NCI-H1694 (cell line): ENCODE measurements around the gene DOCK4.

Experiments used
- DNase-seq: peaks from one replicate; lab custom pipeline; 2025; lab: John Stamatoyannopoulos, UW

The DOCK4 gene

DNA sequence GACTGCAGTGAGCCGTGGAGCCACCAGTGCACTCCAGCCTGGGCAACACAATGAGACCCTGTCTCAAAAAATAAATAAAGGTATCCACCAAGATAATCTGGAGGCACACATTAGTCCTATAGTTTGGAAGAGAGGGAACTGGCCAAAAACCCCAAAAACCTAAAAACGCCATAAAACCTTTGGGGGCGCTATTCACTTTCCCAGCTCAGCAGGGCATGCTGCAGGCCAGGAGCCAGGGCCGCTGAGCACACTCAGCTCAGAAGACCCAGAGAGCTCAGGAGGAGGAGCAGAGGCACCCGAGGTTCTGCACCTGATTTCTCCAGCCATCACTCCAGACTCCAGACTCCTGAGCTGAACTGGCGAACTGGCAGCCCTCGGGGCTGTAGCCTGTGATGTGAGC is 476.7 kb downstream of the DOCK4 start:
- DNase-seq, result no peak

- no peak for DNase-seq
Observed at GRCh38 chr7:111728635-111728995, 477.6 kb downstream of the DOCK4 start.

- no peak for DNase-seq
Observed at GRCh38 chr7:111727905-111728634, 478.1 kb downstream of the DOCK4 start.

- no peak for DNase-seq
Observed at GRCh38 chr7:111718886-111719285, 487.3 kb downstream of the DOCK4 start.

- no peak for DNase-seq
Observed at GRCh38 chr7:111711426-111712065, 494.7 kb downstream of the DOCK4 start.

DNA sequence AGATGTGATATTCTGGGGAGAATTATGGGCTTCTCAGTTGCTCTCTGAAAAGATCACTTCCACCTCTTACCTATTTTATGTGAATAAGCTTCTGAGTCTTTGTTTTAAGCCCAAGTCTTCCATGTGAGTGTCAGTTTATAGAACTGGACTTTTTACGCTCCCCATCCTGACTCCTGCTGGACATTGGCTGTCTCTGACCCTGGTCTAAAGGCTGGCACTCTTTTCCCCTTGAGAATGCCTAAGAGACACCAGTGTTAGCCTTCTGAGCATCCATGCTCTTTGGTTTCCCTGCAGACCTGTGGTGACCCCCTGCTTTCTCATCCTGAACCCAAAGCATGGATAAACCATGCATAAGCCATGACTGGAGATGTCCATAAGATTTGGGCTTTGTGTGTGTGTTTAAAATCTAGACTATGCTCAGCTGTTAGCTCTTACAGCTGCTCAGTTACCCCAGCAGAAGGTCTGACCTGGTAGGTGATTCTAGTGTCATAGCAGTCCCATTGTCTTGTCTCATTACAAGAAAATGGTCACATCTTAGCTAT is 495.3 kb downstream of the DOCK4 start:
- DNase-seq, result no peak

GRCh38 chr7:111708072-111708471 is 498.1 kb downstream of the DOCK4 start:
- no peak for DNase-seq

DNA sequence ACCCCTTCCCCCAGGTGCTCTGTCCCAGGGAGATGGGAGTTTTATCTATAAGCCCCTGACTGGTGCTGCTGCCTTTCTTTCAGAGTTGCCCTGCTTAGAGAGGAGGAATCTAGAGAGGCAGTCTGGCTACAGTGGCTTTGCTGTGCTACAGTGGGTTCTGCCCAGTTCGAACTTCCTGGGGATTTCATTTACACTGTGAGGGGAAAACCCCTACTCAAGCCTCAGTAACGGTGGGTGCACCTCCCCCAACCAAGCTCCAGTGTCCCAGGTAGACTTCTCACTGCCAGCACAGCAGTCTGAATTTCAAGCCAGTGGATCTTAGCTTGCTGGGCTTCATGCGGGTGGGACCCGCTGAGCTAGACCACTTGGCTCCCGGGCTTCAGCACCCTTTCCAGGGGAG is 500.4 kb downstream of the DOCK4 start:
- no peak for DNase-seq

GRCh38 chr7:111697771-111698170 is 508.4 kb downstream of the DOCK4 start:
- no peak for DNase-seq

GRCh38 chr7:111694376-111694775 is 511.8 kb downstream of the DOCK4 start:
- DNase-seq, result no peak

- DNase-seq, result no peak
Observed at GRCh38 chr7:111690364-111691111, 515.7 kb downstream of the DOCK4 start.

DNA sequence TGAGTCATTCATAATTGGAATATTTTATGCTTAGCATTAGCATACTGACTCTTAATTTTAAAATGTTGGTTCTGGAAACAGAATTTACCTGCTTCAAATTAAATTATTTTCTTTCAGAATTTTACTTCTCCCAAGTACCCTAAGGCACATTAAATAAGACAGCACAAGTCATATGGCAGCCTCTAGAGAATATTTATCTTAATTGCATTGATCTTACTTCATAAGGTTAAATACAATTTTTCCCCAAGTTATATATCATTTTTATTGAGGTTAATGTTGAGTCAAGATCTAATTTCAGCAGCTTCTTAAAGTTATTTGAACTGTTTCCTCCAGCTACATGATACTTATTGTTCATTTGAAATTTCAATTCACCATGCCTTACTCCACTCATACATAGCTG is 520.9 kb downstream of the DOCK4 start:
- no peak for DNase-seq

DNA sequence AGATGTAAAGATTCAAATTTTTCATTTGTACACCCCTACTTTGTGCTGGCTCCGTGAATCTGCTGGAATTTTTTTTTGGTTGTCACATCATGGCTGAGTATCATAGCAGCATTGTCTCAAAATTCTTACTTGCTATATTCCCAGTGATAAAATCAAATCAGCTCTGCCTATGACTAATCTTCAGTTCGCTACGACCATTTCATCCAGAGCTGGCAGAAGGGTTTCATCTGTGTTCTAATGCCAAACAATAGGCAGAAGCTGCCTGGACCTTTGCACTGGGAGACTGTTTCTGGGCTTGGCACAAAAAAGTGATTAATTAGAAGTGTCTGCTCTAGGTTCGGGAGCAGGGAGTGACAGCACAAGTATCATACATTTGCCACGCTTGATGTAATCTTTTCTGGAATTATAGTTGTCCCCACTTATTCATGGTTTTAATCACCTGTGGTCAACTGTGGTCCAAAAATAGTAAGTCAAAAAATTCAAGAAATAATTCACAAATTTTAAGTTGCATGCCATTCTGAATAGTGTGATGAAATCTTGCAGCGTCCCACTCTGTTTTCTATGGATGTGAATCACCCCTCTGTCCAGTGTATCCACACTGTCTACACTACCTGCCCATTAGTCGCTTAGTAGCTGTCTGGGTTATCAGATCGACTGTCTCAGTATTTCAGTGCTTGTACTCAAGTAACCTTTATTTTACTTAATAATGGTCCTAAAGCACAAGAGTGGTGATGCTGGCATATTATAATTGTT is 523.4 kb downstream of the DOCK4 start:
- no peak for DNase-seq

DNA sequence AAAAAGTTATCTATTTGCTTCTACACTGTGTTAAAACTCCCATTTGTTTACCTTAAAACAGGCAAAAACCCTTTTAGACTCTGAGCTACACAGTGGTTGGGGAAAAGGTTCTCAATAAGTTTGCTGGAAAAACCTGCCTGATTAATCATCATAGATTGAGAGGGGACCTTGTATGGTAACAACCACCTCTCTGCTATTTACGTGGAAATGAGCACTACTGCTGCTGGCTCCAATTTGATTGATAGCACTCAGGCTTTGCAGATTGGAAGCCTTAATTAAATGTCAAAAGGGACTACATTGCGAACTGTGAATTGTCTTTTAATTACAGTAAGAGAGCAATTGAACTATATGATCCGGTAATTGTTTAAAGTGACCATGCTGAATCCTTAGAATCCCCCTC is 525.0 kb downstream of the DOCK4 start:
- DNase-seq, result no peak

DNA sequence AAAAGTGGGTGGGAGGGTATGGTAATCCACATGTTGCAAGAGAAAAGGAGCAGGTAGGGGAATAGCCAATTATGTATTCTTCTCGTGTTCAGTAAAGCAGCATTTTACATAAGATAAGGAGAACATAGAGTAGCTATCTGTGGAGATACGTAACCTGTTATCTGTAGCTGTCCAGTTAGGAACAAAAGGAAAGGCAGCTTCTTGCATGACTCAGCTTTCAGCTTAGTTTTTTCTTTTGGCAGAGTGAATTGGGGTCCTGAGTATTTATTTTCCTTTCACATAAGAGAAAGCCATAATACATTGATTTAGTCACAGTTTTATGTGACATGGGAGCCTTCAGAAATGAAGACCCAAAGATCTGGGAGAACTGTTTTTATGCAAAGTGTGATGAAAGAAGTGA is 527.2 kb downstream of the DOCK4 start:
- DNase-seq, result no peak

GRCh38 chr7:111678281-111678680 is 527.9 kb downstream of the DOCK4 start:
- DNase-seq, result no peak

DNA sequence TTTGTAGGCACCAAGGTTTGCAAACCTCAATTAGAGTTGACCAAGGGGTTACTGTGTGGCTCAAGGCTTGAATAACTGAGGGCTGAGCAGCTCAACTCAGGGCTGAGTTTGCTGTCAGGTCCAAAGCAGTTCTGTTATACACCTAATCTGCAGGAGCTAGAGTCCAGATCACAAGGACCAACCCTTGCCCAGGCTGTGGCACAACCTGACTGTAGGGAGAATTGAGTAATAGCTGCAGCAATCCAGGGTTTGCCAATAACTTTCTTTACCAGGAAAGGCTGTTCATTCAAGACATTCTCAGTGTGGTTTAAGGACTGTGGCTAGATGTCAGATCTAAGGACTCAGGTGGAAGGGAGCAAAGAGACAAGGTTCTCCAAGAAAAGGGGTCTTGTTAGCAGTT is 528.4 kb downstream of the DOCK4 start:
- DNase-seq, result no peak

GRCh38 chr7:111676811-111677210 is 529.4 kb downstream of the DOCK4 start:
- DNase-seq, result no peak
